ENCODE measurements around the gene DTX1.
A peak's percentile ranks its signal among the peaks of the same experiment; 100 is the strongest.

Gene DTX1

DNA sequence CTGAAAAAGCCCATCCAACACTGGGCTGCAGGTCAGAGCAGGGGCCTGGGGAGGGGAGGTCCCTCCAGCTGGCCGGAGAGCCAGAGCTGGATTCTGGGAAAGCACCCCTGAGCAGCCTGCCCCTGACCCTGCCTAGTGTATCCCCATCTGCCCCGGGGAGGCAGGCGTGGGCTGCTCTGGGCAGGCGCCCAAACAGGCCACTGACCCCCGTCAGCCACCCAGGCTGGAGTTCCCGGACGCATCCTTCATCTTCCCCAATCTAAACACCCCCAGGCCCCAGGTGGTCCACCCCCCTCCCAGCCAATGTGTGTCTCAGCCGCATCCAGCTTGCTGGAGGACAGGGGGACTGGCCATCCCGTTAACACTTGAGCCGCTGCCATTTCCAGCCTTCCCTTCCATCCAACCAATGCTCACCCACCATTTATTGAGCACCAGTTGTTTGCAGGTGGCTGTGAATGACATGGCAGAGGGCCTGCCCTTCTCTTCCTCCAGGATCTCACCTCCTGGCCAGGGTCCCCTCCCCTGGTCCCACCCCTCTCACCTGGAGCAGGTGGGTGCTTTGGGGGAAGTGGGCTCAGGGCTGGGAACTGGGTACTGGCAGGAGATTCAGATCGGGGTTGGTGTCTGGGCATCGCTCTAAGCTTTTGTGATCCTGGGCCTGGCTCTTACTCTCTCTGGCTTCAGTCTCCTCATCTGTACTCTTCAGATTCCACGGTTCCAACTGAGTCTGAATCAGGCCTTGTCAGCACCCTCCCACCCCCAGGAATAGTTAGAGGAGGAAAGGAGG is 743 bp upstream of the DTX1 start:
- DNase-seq: no peak

DNA sequence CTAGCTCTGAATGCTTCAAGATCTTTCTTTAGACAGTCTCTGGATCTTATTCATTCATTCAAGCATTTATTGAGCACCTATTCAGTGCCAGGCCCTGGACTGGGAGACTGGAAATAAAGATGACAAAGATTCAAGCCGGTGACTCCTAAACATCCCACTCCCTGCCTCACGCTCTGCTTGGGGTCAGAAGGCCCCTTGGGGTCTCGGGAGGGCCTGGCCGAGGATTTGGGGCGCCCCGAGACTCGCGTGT is 224 bp upstream of the DTX1 start:
- DNase-seq: no peak

DNA sequence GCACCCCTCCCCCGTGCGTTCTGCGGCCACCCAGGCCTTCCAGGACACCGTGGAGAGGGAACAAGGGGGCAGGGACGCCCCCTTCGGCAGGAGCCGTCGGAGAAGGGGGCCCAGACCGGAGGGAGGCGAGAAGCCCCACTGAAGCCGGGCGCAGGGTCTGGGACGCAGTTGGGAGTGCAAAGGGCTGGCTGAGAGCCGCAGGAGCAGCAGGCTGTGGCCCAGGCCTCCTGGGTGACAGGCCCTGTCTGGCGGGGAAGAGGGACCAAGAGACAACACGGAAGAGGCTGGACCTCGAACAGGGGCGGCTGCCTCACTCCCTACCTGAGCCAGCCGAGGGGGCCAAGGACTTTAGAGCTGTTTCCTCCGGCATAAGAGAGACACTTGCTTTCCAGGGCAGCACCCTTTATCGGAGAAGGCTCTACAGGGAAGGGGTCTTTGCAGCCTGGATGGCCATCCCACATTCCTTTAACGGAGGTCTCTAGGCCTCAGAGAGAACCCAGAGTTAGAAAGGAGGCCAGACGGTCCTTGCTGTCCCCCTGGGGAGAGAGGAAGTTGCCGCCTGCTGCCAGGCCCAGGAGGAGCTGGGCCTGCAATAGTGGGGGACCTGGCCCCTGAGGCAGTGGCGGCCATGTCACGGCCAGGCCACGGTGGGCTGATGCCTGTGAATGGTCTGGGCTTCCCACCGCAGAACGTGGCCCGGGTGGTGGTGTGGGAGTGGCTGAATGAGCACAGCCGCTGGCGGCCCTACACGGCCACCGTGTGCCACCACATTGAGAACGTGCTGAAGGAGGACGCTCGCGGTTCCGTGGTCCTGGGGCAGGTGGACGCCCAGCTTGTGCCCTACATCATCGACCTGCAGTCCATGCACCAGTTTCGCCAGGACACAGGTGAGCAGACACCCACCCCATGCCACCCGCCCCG is 1.3 kb downstream of the DTX1 start:
- DNase-seq: no peak

DNA sequence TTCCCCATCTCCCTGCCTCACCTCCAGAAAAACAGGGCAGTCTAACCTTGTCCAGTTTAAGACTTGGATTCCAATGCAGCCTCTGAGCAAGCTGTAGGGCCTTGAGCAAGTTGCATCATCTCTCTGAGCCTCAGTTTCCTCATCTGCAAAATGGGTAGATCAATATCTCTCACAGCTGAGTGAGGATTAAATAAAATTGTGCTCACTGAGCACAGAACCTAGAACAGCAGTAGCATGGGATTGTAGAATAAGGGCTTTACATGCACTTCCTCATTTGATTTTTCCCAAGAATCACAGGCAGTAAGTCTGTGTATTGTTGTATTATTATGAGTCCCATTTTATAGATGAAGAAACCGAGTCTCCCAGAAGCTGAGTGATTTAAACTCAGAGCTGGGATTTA is 2.0 kb downstream of the DTX1 start:
- no peak for DNase-seq

DNA sequence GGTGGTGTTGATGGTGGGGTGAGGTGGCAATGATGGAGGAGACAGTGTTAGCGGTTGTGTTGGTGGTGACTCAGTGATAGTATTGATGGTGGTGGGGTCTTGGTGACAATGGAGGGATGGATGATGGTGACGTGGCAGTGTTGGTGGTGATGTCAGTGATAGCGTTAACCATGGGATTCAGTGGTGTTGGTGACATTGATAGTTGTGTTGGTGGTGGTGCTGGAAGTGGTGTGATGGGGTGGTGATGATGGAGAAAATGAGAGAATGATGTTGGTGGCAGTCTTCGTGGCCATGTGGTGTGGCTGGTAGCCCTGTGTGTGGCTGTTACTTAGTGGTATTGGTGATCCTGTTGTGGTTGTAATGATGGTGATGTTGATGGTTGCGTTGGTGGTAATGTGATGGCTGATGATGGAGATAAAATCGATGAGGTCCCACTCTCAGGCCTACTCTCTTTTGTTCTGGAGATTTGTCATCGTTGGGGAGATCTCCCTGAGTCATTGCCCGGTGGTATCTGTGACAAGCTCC is 2.6 kb downstream of the DTX1 start:
- DNase-seq: no peak

DNA sequence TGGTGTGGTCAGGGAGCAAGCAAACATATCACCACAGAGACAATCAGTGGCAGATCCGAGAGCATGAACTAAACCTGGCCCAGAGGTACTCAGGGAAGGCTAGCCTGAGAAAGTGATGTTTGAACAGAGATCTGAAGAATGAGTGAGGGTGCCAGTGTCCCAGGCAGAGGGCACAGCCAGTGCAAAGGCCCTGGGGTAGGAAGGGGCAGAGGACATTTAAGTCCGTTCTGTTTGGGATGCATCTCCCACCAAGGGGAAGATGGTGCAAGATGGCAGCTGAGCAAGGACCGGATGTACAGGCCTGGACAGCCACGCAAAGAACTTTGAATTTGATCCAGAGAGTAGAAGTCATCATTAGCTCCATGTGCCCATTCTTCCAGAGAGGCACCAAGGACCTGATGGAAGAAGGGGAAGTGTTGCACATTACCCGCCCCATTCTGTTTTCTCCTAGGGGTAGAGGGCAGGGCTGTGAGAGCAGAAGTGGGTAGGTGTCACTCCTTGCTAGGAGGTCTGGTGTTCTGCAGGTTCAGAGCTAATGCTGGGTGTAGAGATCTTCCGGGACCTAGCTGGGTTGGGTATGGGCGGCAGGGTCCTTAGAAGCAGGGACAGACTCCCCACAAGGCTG is 3.9 kb downstream of the DTX1 start:
- DNase-seq: no peak

DNA sequence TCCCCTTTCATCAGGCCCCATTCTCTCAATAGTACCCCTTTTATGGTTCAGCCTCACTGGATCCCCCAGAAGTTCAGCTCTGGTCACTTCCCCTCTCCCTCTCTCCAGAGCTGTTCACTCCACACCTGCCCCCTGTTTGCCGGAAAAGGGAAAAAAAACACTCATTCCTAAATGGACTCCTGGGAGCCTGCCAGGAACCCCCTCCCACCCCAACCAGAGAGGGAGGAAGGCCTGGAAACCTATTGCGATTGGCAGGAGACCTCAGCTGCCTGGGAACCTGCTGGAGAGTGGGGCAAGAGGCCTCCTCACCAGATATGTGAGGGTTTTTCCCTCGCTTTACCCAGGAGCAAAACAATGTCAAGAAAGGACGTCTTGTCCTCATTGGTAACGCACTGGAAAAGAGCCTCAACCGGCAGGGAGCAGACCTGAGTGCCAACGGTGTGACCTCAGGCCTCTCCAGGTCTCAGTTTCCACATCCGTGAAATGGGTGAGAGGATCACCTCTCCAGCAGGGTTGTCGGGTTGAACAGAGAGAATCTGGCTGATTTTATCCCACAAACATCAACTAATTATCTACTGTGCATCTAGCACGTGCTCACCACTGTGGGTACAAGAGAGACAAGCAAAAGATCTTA is 4.6 kb downstream of the DTX1 start:
- DNase-seq: no peak

DNA sequence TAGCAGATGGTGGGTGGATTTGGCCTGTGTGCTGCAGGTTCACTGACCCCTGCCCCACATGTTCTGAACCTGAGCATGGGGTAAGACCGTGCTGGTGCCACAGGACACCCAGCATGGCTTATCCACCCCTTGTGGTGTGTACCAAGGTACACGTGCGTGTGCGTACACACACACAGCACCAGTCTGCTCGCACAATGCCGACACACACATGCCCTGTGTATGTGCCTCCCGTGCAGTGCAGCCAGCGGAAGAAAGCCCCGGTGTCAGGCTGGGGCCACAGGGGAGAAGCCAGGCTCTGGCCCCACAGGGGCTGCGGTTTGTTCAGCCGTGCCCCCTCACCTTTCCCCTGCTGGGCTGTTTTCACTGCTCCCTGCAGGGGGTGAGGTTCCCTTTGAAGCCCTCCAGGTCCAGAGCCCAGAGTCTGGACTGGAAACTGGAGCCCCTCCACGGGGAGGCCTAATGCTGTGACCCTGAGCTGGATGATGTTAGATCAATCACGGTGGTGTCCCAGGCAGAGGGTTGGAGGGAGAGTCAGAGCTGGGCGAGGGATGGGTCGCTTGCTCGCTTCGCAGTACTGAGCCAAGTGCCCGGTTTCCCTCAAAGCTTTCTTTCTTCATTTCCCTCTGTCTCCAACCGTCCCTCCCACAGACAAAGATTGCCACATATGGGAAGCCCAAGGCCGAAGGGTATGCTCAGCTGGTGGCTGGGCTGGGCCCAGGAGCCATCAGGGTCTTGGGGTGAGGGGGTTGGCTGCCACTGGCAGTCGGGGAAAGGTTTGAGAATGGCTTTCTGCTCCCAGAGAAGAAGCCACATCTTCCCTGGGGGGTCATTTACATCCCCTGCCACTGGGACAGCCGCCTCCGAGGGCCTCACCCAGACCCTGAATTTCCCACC is 6.2 kb downstream of the DTX1 start:
- DNase-seq: peak; percentile 55

DNA sequence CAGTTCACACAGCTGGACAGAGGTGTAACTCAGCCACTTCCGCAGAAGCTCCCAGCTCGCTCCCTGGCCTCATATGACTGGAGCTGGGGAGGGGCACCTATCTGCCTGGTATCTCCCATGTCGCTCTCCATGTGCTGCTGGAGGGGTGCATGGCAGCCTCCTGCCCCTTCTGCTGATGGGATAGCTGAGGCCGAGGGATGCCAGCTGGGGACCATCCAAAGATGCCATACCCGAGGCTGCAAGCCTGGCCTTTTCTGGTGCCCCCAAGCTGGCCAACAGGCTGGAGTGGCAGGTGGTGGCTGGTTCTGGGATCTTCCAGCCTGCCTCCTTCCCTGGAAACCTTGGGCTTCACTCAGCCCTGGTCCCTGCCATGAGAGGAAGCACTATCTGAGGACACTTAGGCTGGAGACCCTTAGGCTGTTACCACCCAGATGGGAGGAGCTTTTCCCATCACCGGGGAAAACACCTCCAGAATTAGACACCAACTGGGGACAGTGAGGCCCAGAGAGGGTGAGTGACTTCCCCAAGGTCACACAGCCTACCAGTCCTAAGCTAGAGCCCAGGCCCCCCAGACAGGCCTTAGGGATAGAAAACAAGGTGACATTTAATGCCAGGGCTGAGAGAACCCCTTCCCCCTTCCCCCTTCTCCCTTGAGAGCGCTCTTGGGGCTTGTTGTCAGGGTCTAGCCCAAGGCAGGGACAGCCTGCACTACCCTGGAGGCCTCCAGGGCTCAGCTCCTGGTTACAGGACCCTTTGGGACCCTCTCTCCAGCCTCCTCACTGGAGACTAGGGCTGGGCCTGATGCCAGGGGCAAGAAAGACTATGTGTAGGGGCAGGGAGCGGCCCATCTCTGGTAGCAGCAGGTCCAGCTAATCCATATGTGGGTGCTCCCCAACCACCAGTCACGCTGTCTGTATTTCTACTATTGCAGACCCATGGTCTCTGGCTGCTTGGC is 7.1 kb downstream of the DTX1 start:
- no peak for DNase-seq

DNA sequence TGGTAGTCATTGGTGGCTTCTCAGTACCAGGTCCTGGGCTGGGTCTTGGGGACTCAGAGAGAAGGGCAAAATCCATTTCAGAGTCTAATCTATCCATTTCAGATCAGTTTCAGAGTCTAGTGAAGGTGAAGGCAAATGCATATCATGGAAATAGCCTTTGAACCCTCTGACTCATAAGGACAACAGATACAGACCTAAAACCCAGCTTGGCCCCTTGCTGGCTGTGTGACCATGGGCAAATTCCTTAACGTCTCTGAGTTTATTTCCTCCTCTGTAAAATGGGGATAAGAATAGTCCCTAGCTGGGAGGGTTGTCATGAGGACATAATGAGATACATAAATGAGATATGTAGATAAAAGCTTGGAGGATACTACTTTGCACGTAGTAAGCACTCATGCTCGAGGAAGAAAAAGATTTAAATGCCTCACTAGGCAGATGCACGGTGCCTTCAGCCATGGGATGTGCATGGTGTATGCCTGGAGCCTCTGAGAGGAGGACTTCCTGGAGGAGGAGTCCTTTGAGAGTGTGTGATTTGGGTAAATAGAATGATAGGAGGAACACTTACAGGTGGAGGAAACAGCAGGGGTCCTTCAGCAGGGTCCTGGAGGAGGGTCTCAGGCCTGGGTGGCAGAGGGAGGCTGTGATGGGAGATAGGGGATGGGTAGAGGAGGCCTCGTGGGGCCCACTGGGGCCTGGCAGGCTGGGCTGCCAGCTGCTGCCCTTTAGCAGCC is 8.0 kb downstream of the DTX1 start:
- no peak for DNase-seq

DNA sequence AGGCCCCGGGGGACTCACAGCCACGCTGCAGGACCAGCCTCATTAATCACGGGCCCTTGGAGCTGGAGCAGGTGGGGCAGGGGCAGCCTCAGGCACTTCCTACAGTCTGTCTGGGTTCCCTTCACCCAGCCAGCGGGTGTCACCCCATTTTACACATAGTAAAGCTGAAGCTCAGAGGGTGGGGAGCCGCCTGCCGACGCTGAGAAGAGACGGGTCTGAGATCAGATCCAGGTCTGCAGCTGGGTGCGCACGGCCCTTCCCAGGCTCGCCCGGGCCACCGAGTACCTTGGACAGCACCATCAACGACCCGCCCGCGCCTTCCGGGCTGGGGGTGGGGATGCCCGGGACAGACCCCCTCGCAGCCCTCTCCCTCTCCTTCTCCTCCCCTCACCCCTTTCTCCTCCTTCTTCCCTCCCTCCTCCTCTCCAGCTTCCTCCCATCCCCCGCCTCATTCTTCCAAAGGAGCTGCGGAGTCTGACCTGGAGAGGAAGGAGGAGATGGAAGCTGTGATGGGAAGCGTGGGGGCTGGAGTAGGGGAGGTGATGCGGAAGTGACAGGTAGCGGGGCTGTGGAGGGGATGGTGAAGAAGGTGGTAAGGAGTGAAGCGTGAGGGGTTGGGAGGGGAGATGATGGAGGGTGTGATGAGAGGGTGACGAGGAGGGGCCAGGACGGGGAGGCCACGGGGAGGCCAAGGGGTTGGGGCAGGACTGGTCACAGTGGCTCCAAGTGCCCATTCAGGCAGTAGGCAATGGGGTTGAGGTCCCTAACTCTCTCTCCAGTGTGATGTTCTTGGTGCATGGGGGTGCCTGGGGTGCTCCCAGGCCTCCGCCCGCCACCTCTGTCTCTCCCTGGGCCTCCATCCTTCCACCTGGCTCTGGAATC is 8.8 kb downstream of the DTX1 start:
- DNase-seq: no peak

DNA sequence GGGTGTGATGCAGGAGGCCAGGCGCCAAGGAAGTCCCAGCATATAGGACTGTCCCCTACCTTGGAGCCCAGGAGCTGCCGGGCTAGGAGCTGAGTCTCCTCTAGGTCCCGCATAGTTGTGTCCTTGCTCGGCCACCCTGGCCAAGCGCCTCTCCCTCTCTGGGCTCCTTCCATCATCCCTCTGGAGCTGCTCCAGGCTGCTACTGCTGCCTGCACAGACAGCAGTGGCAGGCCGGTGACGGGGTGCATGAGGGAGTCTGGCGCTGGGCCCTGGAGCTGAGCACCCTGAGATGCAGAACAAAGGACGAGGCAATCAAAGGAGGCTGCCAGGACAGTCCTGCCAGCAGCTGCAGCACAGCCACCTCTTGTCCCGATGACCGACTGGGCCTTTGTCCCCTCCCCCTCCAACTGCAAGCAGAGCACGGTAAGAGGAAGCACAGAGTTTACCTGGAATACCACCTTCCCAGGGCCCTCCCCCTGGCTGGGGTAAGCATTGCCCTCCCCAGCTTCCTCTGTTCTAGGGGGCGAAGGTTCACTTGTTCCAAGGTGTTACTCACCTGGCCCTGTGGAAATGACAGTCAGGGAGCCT is 10.4 kb downstream of the DTX1 start:
- DNase-seq: no peak

DNA sequence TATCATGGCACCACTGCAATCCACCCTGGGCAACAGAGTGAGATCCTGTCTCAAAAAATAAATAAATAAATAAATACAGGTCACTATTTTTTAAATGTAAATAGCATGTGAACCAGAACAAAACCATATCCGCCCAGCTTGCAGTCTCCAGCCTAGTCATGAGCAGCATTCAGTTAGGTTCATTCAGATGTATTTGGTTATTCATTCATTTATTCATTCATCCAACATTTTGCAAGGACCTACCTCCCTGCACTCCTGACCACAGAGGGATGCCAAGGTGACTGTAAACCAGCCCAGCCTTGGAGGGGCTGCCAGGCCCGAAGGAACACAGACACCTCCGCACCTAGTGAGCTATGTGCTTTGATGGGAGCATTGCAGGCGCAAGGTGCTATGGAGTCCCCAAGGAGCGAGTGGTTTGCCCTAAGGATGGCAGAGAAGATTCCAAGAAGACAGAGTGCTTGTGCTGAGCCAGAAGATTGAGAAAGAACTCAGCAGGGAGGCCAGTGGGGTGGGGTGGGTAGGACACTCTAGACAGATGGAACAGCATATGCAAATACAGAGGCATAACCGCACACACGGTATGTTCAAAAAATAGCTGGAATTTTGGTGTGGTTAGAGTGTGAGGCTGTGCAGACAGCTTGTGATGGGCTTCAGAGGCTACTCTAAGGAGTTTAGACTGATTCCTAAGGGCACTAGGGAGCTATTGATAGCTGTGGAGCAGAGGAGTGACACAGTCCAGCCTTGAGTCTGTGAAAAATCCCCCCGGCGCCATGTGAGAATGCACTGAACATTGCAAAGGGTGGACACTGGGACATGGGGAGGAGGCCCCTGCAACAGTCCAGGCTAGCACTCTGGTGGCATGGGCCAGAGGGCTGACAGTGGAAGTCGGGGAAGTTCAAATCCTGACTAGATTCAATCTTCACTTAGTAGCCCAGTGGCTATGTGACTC is 11.7 kb downstream of the DTX1 start:
- DNase-seq: no peak

DNA sequence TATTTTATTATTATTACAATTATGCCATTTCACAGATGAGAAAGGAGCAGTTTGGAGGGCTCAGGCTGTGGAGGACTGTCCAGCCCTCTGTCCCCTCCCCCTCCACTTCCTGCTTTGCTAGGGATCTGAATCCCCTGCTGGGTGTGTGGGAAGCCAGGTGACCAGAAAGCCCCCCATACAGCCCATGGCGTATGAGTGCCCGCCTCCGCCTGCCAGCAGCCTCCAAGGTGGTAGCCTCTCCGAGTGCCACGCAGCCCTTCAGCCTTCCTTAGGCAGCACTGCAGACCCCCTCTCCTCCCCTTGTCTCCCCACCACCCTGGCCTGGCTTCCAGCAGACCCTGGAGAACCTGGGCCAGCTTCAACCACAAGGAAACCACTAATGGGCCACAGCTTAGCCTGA is 12.6 kb downstream of the DTX1 start:
- no peak for DNase-seq

DNA sequence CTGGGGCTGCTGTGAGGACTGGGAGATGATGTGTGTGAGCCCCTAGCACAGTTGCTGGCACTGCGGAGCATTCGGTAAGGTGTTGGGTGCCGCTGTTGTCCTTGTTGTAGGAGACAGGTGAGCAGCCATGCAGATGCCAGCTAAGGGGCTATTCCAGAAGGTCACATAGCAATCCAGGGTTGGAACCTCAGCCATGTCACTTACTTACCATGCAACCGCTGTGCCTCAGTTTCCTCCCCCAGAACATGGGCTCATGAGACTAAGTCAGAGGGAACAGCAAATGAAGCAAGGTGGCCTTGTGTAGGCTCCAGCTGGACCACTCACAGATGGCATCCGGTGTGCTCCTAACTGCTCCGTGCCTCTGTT is 13.2 kb downstream of the DTX1 start:
- DNase-seq: no peak

DNA sequence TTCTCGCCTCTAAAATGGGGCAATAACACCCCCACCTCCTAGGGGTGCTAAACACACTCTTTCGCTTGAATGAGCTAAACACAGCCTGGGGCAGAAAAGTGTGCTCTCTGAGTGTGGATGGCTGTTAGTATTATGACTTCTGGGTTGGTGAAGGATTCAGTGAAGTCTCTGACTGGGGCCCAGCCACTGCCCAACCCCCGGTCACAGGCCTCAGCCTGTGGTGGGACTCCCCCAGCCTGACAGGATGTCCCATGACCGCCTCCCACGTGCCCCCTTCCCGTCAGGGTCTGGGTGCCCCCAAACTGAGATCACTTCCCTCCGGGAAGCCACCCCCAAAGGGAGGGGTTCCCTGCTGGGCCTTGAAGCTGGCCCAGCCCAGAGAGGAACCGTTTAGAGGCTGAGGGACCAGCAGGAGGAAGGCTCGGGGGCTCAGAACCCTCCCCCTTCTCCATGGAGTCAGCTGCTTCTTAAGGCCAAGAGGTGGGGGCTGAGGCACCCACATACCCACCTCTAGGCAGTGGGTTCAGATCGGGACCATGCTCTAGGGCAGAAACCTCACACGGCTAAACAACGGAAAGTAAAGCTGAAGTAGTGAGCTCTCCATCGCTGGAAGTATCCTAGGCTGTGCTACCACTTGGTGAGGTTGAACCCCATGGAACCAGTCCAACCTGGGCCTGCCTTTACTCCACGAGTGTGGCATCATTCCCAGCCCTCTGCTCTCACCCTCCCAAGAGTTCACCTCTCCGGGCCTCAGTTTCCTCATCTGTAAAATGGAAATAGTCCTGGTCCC is 13.8 kb downstream of the DTX1 start:
- DNase-seq: peak; percentile 92
